Adrenal gland (tissue), 5 donors: ENCODE measurements around the gene ABL2.

Experiments
- CTCF ChIP-seq, 6 experiments: fragments of 450-650 bp in 4 of 6; fragments of 200-600 bp in 2 of 6; sonication (generic) in 1 of 6; IDR thresholded peaks; 1 replicate in 5 of 6; 2 replicates in 1 of 6; pipeline versions ENCODE4 v1.5.1 to v1.8.0; 2016 to 2021; ENCODE audit warnings: antibody characterized with exemption in 6 of 6, mild to moderate bottlenecking in 2 of 6, moderate library complexity in 1 of 6
- POLR2A ChIP-seq, 2 donors: fragments of 450-650 bp; IDR thresholded peaks; one replicate each; pipeline ENCODE4 v1.6.1; 2017; ENCODE audit warnings: antibody characterized with exemption in 2 of 2, mild to moderate bottlenecking in 2 of 2, moderate library complexity in 1 of 2
- donor health status: DM: no; HTN: no; CAD: no.

GRCh38 chr1:179178950-179179349 lies 50.5 kb downstream of the ABL2 start:
- TF ChIP-seq POLR2A (IDR thresholded peaks at IDR 0.05) (no peak), CTCF (IDR thresholded peaks at IDR 0.05) (no peak)
